ENCODE data around the gene SNRNP48.

GRCh38 chr6:7574500-7574899, 15.5 kb upstream of the SNRNP48 start:
- no peak for TF ChIP-seq EZH2 (IDR thresholded peaks at IDR 0.05; ENCODE audit: low read length, unreplicated experiment)
- TF ChIP-seq CTCF (conservative IDR thresholded peaks at IDR 0.05; ENCODE audit: low read depth, low read length): no peak

Measured in PC-3 (cell line).